Stimulated activated CD8-positive, alpha-beta memory T cell treated with anti-CD3 and anti-CD28 coated beads, Interleukin-4, amount 100 ng/mL, for 1 hour (primary cell): Measurements from ENCODE around the gene BMP4.

ENCODE experiments used
- DNase-seq, 2 donors: peaks; one replicate each; pipeline ENCODE4 v3.0.0-alpha.2; 2020; ENCODE audit warnings: low read depth in 2 of 2, low spot score in 1 of 2

Gene BMP4

DNA sequence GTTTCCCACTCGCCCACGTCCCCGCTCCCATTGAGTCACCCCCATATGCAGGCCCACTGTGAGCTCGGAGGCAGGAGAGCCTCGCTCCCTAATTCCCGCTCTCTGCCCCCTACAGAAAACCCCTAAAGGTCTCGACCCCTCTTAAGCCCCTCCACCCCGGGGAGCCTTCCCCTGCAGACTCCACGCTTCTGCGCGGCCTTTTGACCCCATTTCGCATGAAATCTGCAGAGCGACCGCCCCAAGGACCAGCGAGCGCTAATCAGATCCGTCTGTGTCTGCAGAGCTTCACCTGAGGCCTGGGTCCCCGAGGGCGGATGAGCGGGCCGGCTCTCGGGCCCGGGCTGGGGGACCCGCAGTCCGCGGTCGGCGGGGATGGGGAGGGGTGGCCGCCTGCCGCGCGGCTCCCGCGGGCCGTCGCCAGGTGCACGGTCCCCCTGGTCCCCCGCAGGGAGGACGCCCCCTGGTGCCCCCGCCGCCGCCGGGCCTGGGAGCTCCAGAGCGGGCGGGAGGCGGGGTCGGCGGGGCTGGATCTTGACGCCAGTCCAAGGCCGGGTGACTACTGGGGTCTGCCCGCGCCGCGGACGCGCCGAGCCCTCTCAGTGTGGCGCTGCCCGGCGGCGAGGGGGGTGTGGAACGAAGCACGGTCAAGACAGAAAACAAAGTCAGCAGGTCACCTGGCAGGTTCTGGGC is 10.1 kb downstream of the BMP4 start:
- no peak for DNase-seq

DNA sequence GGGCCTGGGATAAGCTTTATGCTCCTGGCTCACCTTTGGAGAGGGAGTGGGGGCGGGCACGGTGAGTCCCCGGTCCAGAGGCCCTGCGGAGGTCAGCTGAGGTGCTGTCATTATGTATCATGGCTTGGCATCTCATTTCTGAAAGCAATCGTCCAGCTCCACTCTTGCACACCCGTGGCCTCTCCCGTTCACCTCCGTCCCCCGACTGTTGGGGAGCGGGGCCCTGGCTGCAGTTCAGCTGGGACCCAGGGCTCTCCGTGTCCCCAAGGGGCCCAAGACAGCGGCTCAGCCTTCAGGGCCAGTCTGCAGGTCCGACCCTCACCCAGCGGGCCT is 10.6 kb downstream of the BMP4 start:
- no peak for DNase-seq

DNA sequence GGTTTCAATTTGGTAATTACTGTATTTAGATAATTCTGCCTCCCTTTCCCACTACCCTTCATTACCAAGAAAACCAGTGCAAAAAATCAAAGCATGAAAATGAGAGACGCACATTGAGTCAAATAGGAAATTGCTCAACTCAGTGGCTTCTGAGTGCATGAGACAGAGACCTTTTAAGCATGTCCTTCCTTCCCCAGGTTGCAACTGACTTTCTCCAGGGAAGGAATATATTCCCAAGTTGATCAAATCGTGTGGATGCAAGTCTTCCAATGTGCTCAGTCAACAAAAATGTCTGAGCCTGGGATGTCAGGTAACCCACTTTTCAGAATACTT is 12.9 kb downstream of the BMP4 start:
- DNase-seq, result no peak

DNA sequence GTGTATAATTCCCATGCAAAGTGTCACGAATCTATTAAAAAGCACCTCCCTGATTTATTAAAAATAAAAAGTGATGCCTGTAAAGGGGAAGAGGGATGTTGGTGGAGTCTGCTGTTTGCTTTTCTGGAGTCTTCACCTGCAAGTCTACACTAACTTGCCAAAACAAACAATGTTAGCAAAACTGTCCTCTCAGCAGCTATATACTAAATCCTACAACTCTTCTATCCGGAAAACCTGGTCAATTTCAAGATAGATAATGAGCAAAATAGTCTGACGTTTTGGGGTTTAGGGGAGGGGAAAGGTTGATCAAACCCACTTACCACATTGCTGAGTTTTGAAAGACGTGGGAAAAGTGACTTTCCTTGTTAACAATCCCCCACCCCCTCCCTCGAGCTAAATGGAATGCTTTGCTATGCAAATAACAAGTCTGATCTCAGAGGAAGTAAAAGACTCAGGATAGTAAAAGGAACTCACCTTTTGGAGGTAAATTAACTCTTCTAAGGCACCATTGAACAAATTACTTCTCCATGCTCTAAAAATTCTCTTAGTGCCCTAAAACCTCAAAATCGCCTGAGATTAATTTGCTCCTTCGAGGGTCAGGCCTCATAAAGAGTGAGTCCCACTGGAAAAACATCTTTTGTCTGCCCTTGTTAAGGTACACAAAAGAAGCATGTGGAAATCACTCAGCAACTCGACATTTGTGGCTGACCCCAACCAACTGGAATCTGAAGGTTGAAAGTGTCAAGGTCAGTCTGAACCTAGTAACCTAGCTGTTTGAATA is 13.5 kb downstream of the BMP4 start:
- DNase-seq, result no peak

DNA sequence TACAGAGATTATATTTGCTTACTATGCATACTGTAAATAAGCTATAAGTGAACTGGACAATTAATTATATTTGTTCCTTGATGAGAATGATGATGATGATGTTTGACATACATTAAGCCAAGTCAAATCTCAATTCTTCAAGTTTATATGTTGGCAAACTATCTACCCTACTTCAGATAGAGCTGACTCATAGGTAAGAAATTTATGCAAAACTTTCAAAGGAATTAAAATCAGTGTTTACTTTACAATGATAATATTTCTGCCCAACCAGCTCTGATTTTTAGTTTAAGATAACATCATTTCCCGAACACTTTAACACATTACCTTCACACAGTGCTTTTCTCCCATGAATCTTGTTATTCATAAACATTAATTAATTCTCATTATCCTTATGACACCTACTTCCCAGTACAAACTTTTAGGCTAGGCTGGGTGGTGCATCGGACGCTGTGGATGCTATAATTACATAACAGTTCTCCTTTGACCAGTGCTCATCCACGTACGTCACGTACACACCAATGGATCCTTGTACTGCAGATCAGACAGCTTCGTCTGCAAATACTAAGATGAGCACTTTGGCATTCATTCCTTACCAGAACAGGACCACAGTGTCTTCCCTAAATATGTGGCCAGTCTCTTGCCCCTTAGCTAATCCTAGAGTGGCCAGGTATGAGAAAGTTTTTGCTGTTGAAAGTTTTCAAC is 18.3 kb downstream of the BMP4 start:
- no peak for DNase-seq

DNA sequence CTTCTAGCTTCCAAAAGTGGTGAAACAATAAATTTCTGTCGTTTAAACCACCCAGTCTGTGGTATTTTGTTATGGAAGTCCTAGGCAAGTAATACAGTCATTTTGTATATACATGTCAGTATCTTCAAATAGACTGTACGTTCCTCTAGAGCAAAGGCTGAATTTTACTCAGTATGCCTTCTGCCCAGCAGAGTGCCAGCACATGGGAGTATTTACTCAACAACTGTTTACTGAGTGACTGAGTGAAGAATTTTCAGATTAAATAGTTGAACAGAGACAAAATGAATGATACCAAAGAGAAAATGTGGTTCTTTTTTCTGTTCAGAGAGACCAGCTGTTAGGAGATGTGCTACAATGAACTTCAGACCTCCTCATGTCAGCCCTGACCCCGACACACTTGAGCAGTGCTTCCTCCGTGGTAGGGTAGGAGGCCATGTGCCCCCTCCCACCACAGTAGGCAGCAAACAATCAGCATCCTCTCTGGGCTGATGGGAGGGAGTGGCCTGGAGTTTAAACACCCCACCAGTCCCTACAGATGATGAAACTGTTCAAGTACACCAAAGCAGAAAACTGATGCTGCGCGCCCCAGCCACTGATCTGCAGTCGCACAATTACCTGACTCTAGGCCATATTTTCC is 21.7 kb downstream of the BMP4 start:
- DNase-seq, result no peak

DNA sequence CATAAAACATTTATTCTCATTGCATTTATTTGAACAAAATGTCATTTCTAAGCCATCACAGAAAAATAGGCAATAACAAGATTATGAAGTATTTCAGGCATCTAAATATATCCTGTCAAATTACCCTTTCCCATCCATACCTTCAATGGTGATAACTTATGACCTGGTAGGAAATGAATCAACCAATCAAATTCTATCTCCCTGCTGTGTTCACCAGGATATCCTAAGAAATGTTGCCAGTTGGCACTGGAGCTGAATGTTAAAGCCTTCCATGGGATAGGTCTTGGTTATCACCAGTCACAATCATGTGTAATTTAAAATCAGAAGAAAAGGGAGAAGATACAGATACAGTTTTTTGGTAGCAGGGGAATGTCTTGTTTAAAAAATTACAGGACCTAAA is 23.7 kb downstream of the BMP4 start:
- DNase-seq, result no peak

DNA sequence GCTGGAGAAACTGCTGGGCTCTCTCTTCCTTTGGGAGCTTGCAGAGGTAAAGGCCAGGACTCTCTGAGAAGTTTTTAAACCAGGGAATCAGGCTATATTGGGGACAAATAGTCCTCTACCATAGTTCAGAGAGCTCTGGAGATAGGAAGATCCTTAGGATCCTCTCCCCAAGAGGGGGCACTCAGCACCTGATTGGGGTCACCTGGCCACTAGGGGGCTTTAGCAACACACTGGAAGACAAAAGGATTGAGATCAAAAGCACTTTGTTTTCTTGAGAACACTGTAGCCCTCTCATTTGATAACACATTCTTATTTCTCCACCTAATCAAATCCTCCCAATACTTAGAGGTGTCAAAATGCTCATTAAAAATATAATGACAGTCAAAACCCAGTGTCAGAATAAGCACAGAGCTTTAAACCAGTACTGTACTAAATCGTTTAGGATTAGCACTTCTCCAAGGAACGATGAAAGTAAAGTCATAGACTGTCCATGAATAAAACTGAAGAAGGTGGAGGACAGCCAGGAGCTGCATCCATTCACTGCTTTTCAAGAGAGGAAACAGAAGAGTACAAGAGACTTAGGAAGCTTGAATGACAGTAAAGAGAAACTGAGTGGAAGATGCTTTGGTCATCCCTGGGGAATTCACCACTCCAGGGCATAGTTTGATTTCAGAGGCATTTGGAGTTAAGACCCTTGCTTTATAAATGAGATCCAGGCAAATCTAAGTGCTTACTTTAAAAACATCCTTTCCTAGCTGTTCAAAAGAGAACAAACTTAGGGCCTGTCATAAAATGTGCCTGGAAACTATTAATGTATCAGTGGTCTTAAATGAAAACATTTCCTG is 26.5 kb downstream of the BMP4 start:
- no peak for DNase-seq

DNA sequence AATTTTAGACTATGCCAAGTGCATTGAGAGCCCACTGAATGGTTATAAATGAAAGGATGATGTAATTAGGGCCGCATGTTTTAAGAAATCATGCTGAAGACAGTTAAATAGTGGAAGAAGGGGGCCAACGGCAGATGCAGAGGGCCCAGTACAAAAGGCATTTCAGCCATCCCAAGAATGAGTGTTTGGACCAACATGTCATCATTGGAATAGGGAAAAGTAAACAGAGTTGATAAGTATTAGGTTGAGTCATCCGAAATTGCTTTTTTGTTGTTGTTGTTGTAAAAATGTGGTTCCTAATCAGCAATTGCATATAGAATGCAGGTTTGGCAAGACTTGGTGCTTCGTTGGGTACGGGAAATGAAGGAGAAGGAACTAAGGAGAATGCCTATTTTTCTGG is 29.5 kb downstream of the BMP4 start:
- DNase-seq, result no peak

DNA sequence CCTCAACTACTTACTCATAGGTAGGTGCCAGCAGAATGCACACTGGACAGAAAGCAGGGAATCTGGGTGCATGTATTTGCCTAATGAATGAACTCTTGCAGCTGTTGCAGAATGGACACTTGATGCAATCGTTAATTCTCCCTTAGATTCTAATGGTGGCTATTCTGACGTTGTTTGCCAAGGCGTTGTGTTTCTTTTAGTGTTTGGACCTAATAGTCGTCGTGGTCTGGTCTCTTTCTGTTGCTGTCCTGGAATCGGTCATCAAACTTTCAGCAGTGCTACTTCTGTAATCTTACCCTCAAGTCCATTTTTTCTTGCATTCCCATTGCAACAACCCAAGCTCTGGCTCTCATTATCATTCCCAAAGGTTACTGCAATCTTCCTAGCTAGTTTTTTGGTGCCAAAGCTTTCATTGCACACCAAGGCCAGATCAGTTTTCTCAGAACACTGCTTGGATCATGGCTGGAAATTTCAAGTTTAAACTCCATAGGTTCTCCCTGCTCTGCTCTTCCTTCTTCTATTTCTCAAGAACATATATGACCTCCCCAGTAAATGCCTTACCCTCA is 31.3 kb downstream of the BMP4 start:
- DNase-seq, result no peak

DNA sequence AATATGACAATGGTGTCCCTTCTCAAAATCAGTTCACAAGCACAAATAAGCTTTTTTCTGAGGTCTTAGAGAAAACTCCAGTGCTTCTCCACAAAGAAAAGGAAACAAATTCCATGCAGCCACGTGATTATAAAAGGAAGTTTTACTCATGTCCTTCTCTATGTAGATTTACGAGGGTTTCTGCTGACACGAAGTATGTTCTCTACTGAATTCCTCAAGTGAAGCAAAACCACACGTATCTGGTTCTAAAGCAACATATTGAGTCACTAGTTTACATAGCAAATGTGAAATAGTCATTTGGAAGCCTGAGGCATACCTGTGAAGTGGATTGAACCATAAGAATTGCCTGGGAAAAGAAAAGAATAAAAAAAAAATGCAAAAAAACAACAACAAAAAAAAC is 31.9 kb downstream of the BMP4 start:
- no peak for DNase-seq

DNA sequence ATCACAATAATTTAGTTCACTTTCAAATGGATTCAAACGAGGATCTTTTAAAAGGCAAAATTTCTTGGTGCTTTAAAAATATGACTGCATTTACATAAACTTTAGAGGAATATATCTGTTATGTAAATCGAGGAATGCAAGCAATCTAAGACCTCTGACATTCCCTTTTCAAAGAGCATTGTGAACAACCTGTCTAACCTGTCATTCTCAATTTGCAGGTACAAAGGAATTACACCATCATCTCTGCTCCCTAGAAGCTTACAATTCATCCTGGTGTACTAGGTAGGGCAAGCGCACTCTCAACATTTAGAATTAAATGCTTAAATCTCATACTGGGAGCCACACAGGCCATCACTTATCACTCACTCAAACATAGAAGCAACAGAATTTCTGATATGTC is 35.6 kb downstream of the BMP4 start:
- DNase-seq, result no peak

DNA sequence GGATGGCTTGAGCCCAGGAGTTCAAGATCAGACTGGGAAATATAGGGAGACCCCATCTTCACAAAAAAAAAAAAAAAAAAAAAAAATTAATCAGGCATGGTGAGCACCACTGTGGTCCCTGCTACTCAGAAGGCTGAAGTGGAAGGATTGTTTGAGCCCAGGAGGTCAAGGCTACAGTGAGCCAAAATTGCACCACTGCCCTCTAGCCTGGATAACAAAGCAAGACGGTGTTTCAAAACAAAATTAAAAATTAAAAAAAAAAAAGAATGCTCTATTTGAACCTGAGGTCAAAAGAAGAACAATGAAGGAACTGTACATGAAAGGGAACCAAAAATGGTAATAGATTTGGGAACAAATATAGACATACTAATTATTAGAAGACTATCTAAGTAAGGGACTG is 40.4 kb downstream of the BMP4 start:
- no peak for DNase-seq

DNA sequence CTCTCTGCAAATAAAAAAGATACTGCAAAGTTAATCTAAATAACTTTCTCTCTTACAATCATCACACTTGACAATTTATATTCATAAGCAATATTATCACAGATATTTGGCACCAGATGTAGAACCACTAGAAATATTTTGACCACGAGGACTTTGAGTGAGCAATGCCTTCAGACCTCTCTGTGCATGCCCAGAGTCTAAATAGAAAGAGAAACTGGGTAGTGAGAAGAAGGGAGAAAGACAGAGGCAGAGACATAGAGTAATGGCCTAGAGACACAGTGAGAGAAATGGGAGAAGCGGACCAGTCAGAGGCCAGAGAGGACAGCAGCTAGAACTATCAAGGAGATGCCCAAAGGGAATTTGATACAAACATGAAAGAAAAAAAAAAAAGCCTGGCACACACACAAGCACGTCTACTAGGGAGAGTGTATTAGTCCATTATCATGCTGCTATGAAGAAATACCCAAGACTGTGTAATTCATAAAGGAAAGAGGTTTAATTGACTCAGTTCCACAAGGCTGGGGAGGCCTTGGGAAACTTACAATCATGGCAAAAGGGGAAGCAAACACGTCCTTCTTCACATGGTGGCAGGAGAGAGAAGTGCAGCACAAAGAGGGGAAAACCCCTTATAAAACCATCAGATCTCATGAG is 41.1 kb downstream of the BMP4 start:
- no peak for DNase-seq

DNA sequence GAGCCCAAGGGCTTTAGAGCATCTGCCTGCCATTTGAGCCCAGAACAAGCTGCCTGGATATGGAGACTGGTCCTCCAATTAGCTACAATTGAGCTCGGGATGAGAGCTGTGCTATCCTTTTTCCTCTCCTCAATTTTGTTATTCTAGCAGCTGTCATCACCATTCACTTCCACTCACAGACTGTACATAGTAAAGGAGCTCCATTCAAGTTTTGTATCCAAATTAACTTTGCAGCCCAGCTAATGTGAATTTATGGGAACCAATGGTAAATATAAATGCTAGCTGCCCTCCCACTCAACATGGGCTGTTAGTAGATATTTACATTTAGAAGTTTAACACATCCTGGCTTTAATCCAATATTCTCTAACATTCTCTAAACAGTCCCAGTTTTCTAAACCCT is 44.6 kb downstream of the BMP4 start:
- no peak for DNase-seq

DNA sequence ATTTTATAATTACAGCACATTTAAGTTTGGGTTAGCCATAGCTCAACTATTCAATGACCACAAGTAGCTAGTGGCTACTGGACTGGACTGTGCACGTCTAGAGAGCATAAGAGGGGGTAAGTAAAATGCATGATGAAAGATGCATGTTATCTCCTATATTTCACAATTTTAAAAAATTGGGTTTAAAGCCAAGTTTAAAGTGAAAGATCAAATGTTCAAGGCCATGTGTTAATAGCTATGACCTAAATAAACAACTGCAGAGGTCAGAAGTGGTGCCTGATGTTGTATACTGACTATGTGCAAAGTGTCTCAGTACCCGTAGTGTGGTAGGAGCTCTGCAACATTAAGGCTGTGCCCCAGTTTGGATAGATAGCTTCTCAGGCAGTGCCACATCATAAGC is 48.2 kb downstream of the BMP4 start:
- DNase-seq, result no peak

DNA sequence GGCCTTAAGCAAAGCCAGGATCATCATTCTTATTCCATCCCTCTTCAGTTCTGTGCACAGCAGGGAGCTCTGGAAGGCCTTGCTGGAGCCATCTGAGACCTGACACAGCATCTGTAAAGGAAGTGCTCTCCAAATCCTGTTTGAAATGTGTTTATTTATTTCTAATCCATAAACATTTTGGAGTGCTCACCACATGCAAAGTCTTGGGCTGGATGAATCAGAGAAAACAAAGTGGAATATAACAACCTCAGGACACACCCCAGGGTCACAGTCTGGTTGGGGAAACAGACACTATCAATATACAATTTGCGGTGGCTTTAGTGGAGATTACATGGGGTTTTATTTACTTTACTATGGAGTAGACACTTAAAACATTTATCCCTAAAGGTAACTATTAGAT is 54.3 kb downstream of the BMP4 start:
- no peak for DNase-seq

DNA sequence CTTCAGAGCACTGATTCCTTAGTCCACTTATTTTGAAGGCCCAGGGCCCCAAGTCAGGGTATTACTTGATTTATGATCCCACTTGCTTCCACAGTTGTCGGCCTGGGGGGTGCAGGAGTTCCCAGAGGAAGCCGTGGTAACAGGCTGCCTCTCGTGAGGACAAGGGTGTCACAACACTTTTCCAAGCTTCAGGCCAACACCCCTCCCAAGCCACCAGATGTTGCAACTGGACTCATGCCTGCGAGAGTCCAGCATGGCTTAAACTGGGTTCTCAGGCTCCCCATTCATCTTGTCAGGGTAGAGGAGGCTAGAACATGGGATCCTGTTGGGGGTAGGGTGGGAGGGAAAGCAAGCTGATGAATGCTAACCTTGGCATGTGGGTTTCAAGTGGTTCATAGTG is 56.1 kb downstream of the BMP4 start:
- DNase-seq, result no peak
